GM18870 (cell line): Measurements from ENCODE around the gene CNGA1.
"Not testable (repeated sequence)": the region's sequence is repeated elsewhere in the genome, so short reads cannot be mapped to it uniquely, and the experiment has no call there.

Source experiments
- ATAC-seq: cut with Tn5 transposase; IDR thresholded peaks from one replicate; pipeline ENCODE4 v1.9.1; 2021; ENCODE audit warnings: moderate library complexity; ENCODE audit not compliant: unreplicated experiment

CNGA1 gene

GRCh38 chr4:48031802-48032525 lies 15.5 kb upstream of the CNGA1 start:
- no peak for ATAC-seq

- ATAC-seq: no peak
Measured at GRCh38 chr4:48030470-48030869, 14.0 kb upstream of the CNGA1 start.

DNA sequence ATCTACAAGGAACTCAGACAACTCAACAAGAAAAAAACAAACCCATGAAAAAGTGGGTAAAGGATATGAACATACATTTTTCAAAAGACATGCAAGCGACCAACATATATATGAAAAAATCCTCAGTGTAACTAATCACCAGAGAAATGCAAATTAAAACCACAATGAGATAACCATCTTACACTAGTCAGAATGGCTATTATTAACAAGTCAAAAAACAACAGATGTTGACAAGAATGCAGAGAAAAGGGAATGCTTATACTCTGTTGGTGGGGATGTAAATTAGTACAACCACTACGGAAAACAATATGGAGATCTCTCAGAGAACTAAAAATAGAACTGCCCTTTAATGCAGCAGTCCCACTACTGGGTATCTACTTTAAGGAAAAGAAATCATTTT lies 12.2 kb upstream of the CNGA1 start:
- ATAC-seq: peak; percentile 69

- ATAC-seq: peak; percentile 88
Measured at GRCh38 chr4:48027653-48028052, 11.2 kb upstream of the CNGA1 start.

GRCh38 chr4:48025005-48025404 lies 8.5 kb upstream of the CNGA1 start:
- ATAC-seq: no peak

DNA sequence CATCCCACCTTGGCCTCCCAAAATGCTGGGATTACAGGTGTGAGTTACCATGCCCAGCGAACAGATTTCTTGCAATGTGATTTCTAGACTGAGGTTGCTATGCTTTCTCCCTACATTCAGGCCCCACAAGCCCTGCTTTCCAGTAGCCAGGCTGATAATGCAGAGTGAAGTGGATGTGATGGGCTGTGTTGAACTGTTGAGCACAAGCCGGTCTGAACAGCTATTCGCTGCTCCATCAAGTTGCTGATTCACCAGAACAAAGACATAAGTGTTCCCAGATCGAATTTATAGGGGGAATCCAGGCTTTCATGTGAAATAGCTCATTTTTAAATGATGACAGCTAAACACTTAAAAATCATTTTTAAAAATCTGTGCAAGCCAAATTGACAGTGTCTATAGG lies 8.0 kb upstream of the CNGA1 start:
- no peak for ATAC-seq

- no peak for ATAC-seq
Measured at GRCh38 chr4:48022192-48022799, 5.8 kb upstream of the CNGA1 start.

GRCh38 chr4:48021100-48021499 lies 4.6 kb upstream of the CNGA1 start:
- ATAC-seq: no peak

DNA sequence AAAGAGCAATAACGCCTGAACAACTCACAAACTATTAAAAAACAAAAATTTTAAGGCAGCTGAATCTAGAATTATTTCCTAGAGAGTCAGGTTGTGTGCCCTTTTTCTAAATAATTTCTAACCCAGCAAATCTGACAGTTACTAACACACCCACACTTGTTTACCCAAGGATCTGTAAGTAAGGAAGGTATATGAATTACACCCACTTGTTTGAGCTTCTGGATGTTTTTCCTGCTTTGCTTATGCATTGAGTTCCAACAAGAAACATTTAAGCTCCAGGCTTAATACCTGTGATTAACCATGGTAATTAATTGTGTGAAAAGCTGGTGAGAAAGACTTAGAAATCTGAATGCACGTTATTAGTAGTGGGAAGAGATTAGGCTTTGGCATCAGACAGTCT lies 1.6 kb upstream of the CNGA1 start:
- ATAC-seq: no peak

DNA sequence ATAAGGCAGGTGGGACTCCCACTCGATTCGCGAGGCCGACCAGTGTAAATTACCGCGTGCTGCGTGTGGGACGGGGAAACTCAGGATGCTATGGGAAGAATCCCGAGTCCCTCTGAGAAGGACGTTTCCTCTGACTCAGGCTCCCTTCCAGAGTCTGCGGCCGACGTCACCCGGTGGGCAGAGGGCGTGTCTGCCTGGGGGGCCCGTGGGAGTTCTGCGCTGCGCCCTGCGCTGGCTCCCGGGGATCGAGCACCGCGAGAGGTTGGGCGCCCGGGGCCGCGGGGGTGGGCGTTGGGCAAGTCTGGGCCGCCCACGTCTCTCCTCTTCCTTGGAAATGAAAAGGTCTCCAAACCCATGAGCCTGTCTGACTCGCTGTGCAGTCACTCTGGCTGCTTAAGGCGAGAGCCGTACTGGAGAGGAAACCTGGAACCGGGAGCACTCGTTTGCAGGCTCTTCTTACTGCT lies 659 bp upstream of the CNGA1 start:
- no peak for ATAC-seq

- no peak for ATAC-seq
Measured at GRCh38 chr4:48015678-48016077, 803 bp downstream of the CNGA1 start.

- ATAC-seq: no peak
Measured at GRCh38 chr4:48015216-48015615, 1.3 kb downstream of the CNGA1 start.

- no peak for ATAC-seq
Measured at GRCh38 chr4:48012824-48013223, 3.7 kb downstream of the CNGA1 start.

- no peak for ATAC-seq
Measured at GRCh38 chr4:48011722-48012121, 4.8 kb downstream of the CNGA1 start.

- ATAC-seq: not testable (repeated sequence)
Measured at GRCh38 chr4:48010906-48011305, 5.6 kb downstream of the CNGA1 start.

GRCh38 chr4:48008021-48008596 lies 8.4 kb downstream of the CNGA1 start:
- no peak for ATAC-seq

- no peak for ATAC-seq
Measured at GRCh38 chr4:48005781-48006180, 10.7 kb downstream of the CNGA1 start.

GRCh38 chr4:48003568-48003967 lies 12.9 kb downstream of the CNGA1 start:
- not testable (repeated sequence) for ATAC-seq

DNA sequence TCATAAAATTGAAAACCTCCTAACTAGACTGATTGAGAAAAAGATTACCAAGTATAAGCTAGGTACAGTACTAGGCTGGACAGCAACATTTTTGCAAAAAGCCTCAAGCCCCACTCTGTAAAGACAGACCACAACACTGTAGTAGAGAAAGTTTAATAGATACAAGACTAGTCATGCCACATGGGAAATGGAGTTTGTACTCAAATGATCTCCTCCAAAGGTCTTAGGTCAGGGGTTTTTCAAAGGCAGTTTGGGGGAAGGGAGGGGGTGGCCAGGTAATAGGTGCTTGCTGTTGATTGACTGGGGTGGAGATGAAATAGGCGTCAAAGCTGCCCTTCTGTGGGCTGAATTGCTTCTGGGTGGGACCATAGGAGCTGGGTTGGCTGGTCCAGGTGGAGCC lies 14.2 kb downstream of the CNGA1 start:
- ATAC-seq: no peak

- no peak for ATAC-seq
Measured at GRCh38 chr4:47996021-47996420, 20.5 kb downstream of the CNGA1 start.

- ATAC-seq: not testable (repeated sequence)
Measured at GRCh38 chr4:47992475-47992874, 24.0 kb downstream of the CNGA1 start.

DNA sequence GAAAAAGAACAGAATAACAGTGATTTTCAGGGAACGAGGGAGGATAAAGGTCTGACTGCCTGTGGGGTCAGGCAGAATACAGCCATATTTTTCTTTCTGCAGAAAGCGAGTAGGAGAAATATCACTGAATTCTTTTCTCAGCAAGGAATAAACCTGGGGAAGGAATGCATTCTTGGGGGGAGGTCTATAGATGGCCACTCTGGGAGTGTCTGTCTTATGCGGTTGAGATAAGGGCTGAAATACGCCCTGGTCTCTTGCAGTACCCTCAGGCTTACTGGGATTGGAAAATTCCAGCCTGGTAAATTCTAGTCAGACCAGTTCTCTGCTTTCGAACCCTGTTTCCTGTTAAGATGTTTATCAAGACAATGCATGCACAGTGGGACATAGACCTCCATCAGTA lies 26.3 kb downstream of the CNGA1 start:
- no peak for ATAC-seq
